ENCODE results near the gene ACAP3.

DNA sequence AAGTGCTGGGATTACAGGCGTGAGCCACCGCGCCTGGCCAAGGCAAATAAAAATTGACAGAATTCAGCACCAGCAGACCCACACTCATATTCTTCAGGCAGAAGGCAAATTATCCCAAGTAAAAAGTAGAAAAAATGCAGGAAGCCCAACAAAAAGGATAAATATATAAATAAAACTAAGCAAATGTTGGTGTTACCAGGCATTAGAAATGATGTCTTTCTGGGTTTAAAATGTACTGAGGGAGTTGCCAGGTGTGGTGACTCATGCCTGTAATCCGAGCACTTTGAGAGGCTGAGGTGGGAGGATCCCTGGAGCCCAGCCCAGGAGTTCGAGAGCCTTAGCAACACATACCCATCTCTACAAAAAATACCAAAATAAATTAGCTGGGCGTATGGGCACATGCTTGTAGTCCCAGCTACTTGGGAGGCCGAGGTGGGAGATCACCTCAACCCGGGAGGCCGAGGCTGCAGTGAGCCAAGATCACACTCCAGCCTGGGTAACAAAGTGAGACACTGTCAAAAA is 10.5 kb upstream of the ACAP3 start:
- TF ChIP-seq, protein P1, sequence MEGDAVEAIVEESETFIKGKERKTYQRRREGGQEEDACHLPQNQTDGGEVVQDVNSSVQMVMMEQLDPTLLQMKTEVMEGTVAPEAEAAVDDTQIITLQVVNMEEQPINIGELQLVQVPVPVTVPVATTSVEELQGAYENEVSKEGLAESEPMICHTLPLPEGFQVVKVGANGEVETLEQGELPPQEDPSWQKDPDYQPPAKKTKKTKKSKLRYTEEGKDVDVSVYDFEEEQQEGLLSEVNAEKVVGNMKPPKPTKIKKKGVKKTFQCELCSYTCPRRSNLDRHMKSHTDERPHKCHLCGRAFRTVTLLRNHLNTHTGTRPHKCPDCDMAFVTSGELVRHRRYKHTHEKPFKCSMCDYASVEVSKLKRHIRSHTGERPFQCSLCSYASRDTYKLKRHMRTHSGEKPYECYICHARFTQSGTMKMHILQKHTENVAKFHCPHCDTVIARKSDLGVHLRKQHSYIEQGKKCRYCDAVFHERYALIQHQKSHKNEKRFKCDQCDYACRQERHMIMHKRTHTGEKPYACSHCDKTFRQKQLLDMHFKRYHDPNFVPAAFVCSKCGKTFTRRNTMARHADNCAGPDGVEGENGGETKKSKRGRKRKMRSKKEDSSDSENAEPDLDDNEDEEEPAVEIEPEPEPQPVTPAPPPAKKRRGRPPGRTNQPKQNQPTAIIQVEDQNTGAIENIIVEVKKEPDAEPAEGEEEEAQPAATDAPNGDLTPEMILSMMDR (IDR thresholded peaks at IDR 0.05; ENCODE audit: low read depth, low read length) = no peak
- no peak for TF ChIP-seq POLR2A (IDR thresholded peaks at IDR 0.05; ENCODE audit: extremely low read depth, insufficient read length)
- TF ChIP-seq, protein P2, sequence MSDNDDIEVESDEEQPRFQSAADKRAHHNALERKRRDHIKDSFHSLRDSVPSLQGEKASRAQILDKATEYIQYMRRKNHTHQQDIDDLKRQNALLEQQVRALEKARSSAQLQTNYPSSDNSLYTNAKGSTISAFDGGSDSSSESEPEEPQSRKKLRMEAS (IDR thresholded peaks at IDR 0.05; ENCODE audit: low read depth, low read length) = no peak
